Bronchial epithelial cell (primary cell): ENCODE data around the gene HMGXB4. TPM values are rescaled to one million over a fixed set of nuclear protein-coding genes. Genes with fewer than 3 reads are reported as not detected.

Experiments
- DNase-seq: peaks from one replicate; pipeline ENCODE4 v3.0.0-alpha.2; 2010; ENCODE audit warnings: low read depth
- FAIRE-seq: peaks from 2 replicates; lab custom pipeline; 2011; peaks lifted over from hg19 to GRCh38; lab: Jason Lieb, UNC
- H3K27me3 ChIP-seq: 2 replicates; pipeline ENCODE4 v1.5.1; 2011; ENCODE audit warnings: low read length; ENCODE audit not compliant: control insufficient read depth, insufficient read depth
- H3K36me3 ChIP-seq: 2 replicates; pipeline ENCODE4 v1.5.1; 2011; ENCODE audit warnings: low read length; ENCODE audit not compliant: control insufficient read depth, insufficient read depth
- H3K4me3 ChIP-seq: 2 replicates; pipeline ENCODE4 v1.5.1; 2011; ENCODE audit warnings: mild to moderate bottlenecking, low read depth, low read length, control low read depth
- CTCF ChIP-seq: IDR thresholded peaks from 2 replicates; pipeline ENCODE4 v1.5.1; 2011; ENCODE audit warnings: mild to moderate bottlenecking, moderate library complexity, low read length, control low read depth, inconsistent platforms; ENCODE audit not compliant: insufficient read depth, severe bottlenecking
- total RNA-seq: library from RNA; depleted of rRNA; stranded (reverse); fragments of >200 nt; gene quantifications from 2 replicates; pipeline ENCODE4 v1.2.1, GENCODE V29; 2014

The HMGXB4 gene
- total RNA-seq, 1 donor from 2014 or later: 11.6 TPM

- H3K27me3 ChIP-seq: no peaks in the 10 kb centered on the region
- DNase-seq: no peak
- no peaks in the 10 kb centered on the region for H3K36me3 ChIP-seq
- no peak for TF ChIP-seq CTCF
- FAIRE-seq: no peak
- H3K4me3 ChIP-seq: no peak overlapping the region
These were observed 41.3 kb upstream of the HMGXB4 start for GRCh38 chr22:35215993-35216392.

- no peak for FAIRE-seq
- H3K27me3 ChIP-seq: no peaks in the 10 kb centered on the region
- TF ChIP-seq CTCF: no peak
These were observed 39.8 kb upstream of the HMGXB4 start for GRCh38 chr22:35217527-35217926.

GRCh38 chr22:35218079-35218478 is 39.2 kb upstream of the HMGXB4 start:
- no peak for DNase-seq
- Histone ChIP-seq H3K4me3 (no peak overlapping the region), H3K36me3 (no peaks in the 10 kb centered on the region), H3K27me3 (no peaks in the 10 kb centered on the region)
- FAIRE-seq: no peak
- TF ChIP-seq CTCF: no peak

More at GRCh38 chr22:35217527-35217926, 39.8 kb upstream of the HMGXB4 start:
- no peak overlapping the region for H3K4me3 ChIP-seq
- H3K36me3 ChIP-seq: no peaks in the 10 kb centered on the region
- no peak for DNase-seq

- no peak overlapping the region for H3K4me3 ChIP-seq
- no peaks in the 10 kb centered on the region for H3K27me3 ChIP-seq
- H3K36me3 ChIP-seq: no peaks in the 10 kb centered on the region
- DNase-seq (peak; percentile 33), FAIRE-seq (no peak)
- no peak for TF ChIP-seq CTCF
These were observed 38.3 kb upstream of the HMGXB4 start for GRCh38 chr22:35219012-35219411.

- H3K4me3 ChIP-seq: no peak overlapping the region
- TF ChIP-seq CTCF: no peak
- no peak for DNase-seq
- H3K27me3 ChIP-seq: no peaks in the 10 kb centered on the region
- H3K36me3 ChIP-seq: no peaks in the 10 kb centered on the region
- no peak for FAIRE-seq
These were observed 37.1 kb upstream of the HMGXB4 start for GRCh38 chr22:35220221-35220620.

- no peak for DNase-seq
- FAIRE-seq: no peak
- no peaks in the 10 kb centered on the region for H3K36me3 ChIP-seq
- H3K4me3 ChIP-seq: no peak overlapping the region
- no peaks in the 10 kb centered on the region for H3K27me3 ChIP-seq
- no peak for TF ChIP-seq CTCF
These were observed 32.3 kb upstream of the HMGXB4 start for GRCh38 chr22:35225010-35225409.
